ENCODE data around the gene AOAH. TPM values are rescaled to one million over a fixed set of nuclear protein-coding genes. Genes with fewer than 3 reads are reported as not detected.

Gene AOAH
- total and polyA plus RNA-seq, 4 donors: 1.9 to 34.9 (median 11.7) TPM

- no peak for ATAC-seq (ENCODE audit: low FRiP score)
These were observed 200.8 kb downstream of the AOAH start for GRCh38 chr7:36523371-36524101.

GRCh38 chr7:36522453-36523007, 201.8 kb downstream of the AOAH start:
- H3K27me3 ChIP-seq (ENCODE audit: control insufficient read depth in 1 of 2, insufficient read depth in 2 of 2, low read length in 1 of 2): no peaks in the 10 kb centered on the region
- intact Hi-C loops (cut with DNase I): no loop called here
- WGBS, 2 donors: 71 to 75% methylated on average over 10 of the region's 10 CpGs
- H3K9me3 ChIP-seq (ENCODE audit: control insufficient read depth, low read length): no peaks in the 10 kb centered on the region
- no peaks in the 10 kb centered on the region for H3K4me1 ChIP-seq (ENCODE audit: control insufficient read depth in 1 of 2, insufficient read depth in 2 of 2, low read length in 2 of 2)
- DNase-seq (no peak), ATAC-seq (ENCODE audit: low FRiP score) (no peak)
- no peak overlapping the region for H3K27ac ChIP-seq (ENCODE audit: low read depth in 1 of 2, low read length in 2 of 2)
- no peak overlapping the region for H3K4me3 ChIP-seq (ENCODE audit: low read length in 2 of 2)
- no peaks in the 10 kb centered on the region for H3K36me3 ChIP-seq (ENCODE audit: control insufficient read depth in 1 of 2, insufficient read depth in 2 of 2, low read length in 1 of 2)

More at GRCh38 chr7:36523371-36524101, 200.8 kb downstream of the AOAH start:
- no peak overlapping the region for H3K27ac ChIP-seq (ENCODE audit: low read depth in 1 of 2, low read length in 2 of 2)
- DNase-seq: no peak
- WGBS, 2 donors: 67 to 78% methylated on average over 6 of the region's 6 CpGs
- no peaks in the 10 kb centered on the region for H3K27me3 ChIP-seq (ENCODE audit: control insufficient read depth in 1 of 2, insufficient read depth in 2 of 2, low read length in 1 of 2)
- H3K9me3 ChIP-seq (ENCODE audit: control insufficient read depth, low read length): no peaks in the 10 kb centered on the region
- no peaks in the 10 kb centered on the region for H3K36me3 ChIP-seq (ENCODE audit: control insufficient read depth in 1 of 2, insufficient read depth in 2 of 2, low read length in 1 of 2)
- intact Hi-C loops (cut with DNase I): no loop called here
- no peaks in the 10 kb centered on the region for H3K4me1 ChIP-seq (ENCODE audit: control insufficient read depth in 1 of 2, insufficient read depth in 2 of 2, low read length in 2 of 2)
- no peak overlapping the region for H3K4me3 ChIP-seq (ENCODE audit: low read length in 2 of 2)

- H3K4me1 ChIP-seq (ENCODE audit: control insufficient read depth in 1 of 2, insufficient read depth in 2 of 2, low read length in 2 of 2): no peaks in the 10 kb centered on the region
- no peaks in the 10 kb centered on the region for H3K36me3 ChIP-seq (ENCODE audit: control insufficient read depth in 1 of 2, insufficient read depth in 2 of 2, low read length in 1 of 2)
- ATAC-seq (ENCODE audit: low FRiP score) (no peak), DNase-seq (no peak)
- no peak overlapping the region for H3K27ac ChIP-seq (ENCODE audit: low read depth in 1 of 2, low read length in 2 of 2)
- H3K4me3 ChIP-seq (ENCODE audit: low read length in 2 of 2): no peak overlapping the region
- intact Hi-C loops (cut with DNase I): no loop called here
- WGBS, 2 donors: 73 to 74% methylated on average over 10 of the region's 10 CpGs
- H3K9me3 ChIP-seq (ENCODE audit: control insufficient read depth, low read length): no peaks in the 10 kb centered on the region
- no peaks in the 10 kb centered on the region for H3K27me3 ChIP-seq (ENCODE audit: control insufficient read depth in 1 of 2, insufficient read depth in 2 of 2, low read length in 1 of 2)
These were observed 202.4 kb downstream of the AOAH start for GRCh38 chr7:36521911-36522310.

DNA sequence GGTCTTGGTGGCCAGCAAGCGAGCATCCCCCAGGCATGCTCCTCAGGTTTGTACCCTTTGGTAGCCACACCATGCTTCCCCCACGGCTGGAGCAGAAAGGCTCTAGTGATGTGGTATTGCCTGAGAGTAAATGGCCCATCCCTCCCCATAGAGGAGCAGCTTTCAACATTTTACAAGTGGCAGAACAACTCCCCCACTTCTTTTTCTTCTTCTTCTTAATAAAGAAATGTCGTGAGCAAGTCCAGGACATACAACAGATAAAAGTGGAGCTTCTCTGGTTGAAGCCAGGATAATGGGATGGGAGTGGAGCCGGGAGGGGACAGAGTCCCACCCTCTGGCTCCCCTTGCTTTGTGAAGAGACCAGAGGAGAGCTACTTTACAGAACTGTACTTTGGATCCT, 203.2 kb downstream of the AOAH start:
- Histone ChIP-seq H3K9me3 (ENCODE audit: control insufficient read depth, low read length) (no peaks in the 10 kb centered on the region), H3K27ac (ENCODE audit: low read depth in 1 of 2, low read length in 2 of 2) (no peak overlapping the region), H3K36me3 (ENCODE audit: control insufficient read depth in 1 of 2, insufficient read depth in 2 of 2, low read length in 1 of 2) (no peaks in the 10 kb centered on the region), H3K27me3 (ENCODE audit: control insufficient read depth in 1 of 2, insufficient read depth in 2 of 2, low read length in 1 of 2) (no peaks in the 10 kb centered on the region), H3K4me1 (ENCODE audit: control insufficient read depth in 1 of 2, insufficient read depth in 2 of 2, low read length in 2 of 2) (no peaks in the 10 kb centered on the region), H3K4me3 (ENCODE audit: low read length in 2 of 2) (no peak overlapping the region)
- 78 to 80% methylated on average over 4 of the region's 4 CpGs for WGBS, 2 donors
- DNase-seq (no peak), ATAC-seq (ENCODE audit: low FRiP score) (no peak)
- intact Hi-C loops (cut with DNase I): no loop called here

DNA sequence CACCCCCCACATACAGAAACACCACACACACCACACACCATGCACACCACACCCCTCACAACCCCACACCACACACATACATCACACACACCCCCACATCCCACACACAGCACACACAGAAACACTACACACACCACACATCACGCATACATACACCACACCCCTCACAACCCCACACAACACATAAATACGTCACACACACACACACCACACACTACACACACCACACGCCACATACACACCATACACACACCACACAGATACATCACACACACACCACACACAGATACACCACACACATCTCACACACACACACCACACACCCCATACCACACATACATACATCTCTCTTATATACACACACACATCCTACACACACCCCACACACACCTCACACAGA, 208.4 kb downstream of the AOAH start:
- H3K4me3 ChIP-seq (ENCODE audit: low read length in 2 of 2): no peak overlapping the region
- H3K27ac ChIP-seq (ENCODE audit: low read depth in 1 of 2, low read length in 2 of 2): no peak overlapping the region
- DNase-seq: no peak
- WGBS, 2 donors: 88 to 94% methylated on average over 3 of the region's 3 CpGs
- intact Hi-C loops (cut with DNase I): no loop called here
- H3K36me3 ChIP-seq (ENCODE audit: control insufficient read depth in 1 of 2, insufficient read depth in 2 of 2, low read length in 1 of 2): no peaks in the 10 kb centered on the region
- H3K4me1 ChIP-seq (ENCODE audit: control insufficient read depth in 1 of 2, insufficient read depth in 2 of 2, low read length in 2 of 2): no peaks in the 10 kb centered on the region
- no peaks in the 10 kb centered on the region for H3K9me3 ChIP-seq (ENCODE audit: control insufficient read depth, low read length)
- no peak for ATAC-seq (ENCODE audit: low FRiP score)
- H3K27me3 ChIP-seq (ENCODE audit: control insufficient read depth in 1 of 2, insufficient read depth in 2 of 2, low read length in 1 of 2): no peaks in the 10 kb centered on the region

DNA sequence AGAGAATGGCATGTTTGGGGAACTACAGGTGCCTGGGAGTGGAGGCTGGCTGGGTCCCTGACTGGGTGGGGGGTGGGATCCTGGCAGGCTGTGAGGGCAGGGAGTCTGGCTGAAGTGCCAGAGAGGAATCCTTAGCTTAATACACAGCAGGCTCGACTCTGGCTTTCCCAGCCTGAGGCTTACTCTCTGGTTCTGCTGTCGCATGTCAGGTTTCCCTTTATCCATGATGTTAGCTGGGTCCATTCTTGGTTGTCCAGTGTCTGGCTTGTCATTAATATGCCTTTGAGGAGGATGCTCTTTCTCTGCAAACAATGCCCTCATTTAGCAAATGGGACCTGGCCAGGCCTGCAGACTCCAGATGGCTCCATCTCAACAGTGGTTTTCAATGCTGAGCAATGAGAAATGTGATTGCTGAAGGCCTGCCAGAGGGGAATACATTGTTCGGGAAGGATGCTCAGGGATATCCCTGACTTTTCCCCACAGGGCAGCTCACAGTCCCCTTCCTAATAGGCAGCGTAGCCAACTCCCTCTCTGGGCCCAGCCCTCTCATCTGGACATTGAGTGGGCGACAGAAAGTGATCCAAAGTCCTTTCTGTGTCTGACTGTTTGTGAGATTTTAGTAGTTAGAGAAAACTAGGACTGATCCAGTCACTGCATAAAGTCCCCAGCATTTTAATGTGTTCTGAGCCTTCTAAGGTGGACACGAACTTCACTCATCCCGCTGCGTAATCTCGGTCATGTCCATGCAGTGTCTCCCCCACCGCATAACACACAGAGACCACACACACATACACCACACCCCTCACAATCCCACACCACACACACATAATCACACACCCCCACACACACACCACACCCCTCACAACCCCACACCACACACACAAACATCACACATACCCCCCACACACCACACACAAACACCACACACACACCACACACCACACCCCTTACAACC, 209.7 kb downstream of the AOAH start:
- no peak overlapping the region for H3K27ac ChIP-seq (ENCODE audit: low read depth in 1 of 2, low read length in 2 of 2)
- no peak overlapping the region for H3K4me3 ChIP-seq (ENCODE audit: low read length in 2 of 2)
- ATAC-seq (ENCODE audit: low FRiP score) (no peak), DNase-seq (no peak)
- no peaks in the 10 kb centered on the region for H3K4me1 ChIP-seq (ENCODE audit: control insufficient read depth in 1 of 2, insufficient read depth in 2 of 2, low read length in 2 of 2)
- intact Hi-C loops (cut with DNase I): no loop called here
- no peaks in the 10 kb centered on the region for H3K27me3 ChIP-seq (ENCODE audit: control insufficient read depth in 1 of 2, insufficient read depth in 2 of 2, low read length in 1 of 2)
- 94% methylated on average over 10 of the region's 10 CpGs for WGBS, 2 donors
- no peaks in the 10 kb centered on the region for H3K9me3 ChIP-seq (ENCODE audit: control insufficient read depth, low read length)
- H3K36me3 ChIP-seq (ENCODE audit: control insufficient read depth in 1 of 2, insufficient read depth in 2 of 2, low read length in 1 of 2): no peaks in the 10 kb centered on the region

- H3K27me3 ChIP-seq (ENCODE audit: control insufficient read depth in 1 of 2, insufficient read depth in 2 of 2, low read length in 1 of 2): no peaks in the 10 kb centered on the region
- no peaks in the 10 kb centered on the region for H3K4me1 ChIP-seq (ENCODE audit: control insufficient read depth in 1 of 2, insufficient read depth in 2 of 2, low read length in 2 of 2)
- no peak overlapping the region for H3K4me3 ChIP-seq (ENCODE audit: low read length in 2 of 2)
- intact Hi-C loops (cut with DNase I): no loop called here
- H3K9me3 ChIP-seq (ENCODE audit: control insufficient read depth, low read length): no peaks in the 10 kb centered on the region
- H3K27ac ChIP-seq (ENCODE audit: low read depth in 1 of 2, low read length in 2 of 2): no peak overlapping the region
- no peaks in the 10 kb centered on the region for H3K36me3 ChIP-seq (ENCODE audit: control insufficient read depth in 1 of 2, insufficient read depth in 2 of 2, low read length in 1 of 2)
- WGBS, 2 donors: 95% methylated on average over 10 of the region's 10 CpGs
- no peak for ATAC-seq (ENCODE audit: low FRiP score)
- DNase-seq: no peak
These were observed 210.9 kb downstream of the AOAH start for GRCh38 chr7:36513393-36513792.

GRCh38 chr7:36512616-36513015, 211.7 kb downstream of the AOAH start:
- DNase-seq: no peak
- no peak for ATAC-seq (ENCODE audit: low FRiP score)
- H3K36me3 ChIP-seq (ENCODE audit: control insufficient read depth in 1 of 2, insufficient read depth in 2 of 2, low read length in 1 of 2): no peaks in the 10 kb centered on the region
- H3K27me3 ChIP-seq (ENCODE audit: control insufficient read depth in 1 of 2, insufficient read depth in 2 of 2, low read length in 1 of 2): no peaks in the 10 kb centered on the region
- intact Hi-C loops (cut with DNase I): no loop called here
- H3K4me3 ChIP-seq (ENCODE audit: low read length in 2 of 2): no peak overlapping the region
- no peaks in the 10 kb centered on the region for H3K9me3 ChIP-seq (ENCODE audit: control insufficient read depth, low read length)
- no peak overlapping the region for H3K27ac ChIP-seq (ENCODE audit: low read depth in 1 of 2, low read length in 2 of 2)
- WGBS, 2 donors: 60 to 67% methylated on average over 4 of the region's 4 CpGs
- no peaks in the 10 kb centered on the region for H3K4me1 ChIP-seq (ENCODE audit: control insufficient read depth in 1 of 2, insufficient read depth in 2 of 2, low read length in 2 of 2)
